BJ (cell line): ENCODE measurements around the gene LINGO4. TPM values are rescaled to one million over a fixed set of nuclear protein-coding genes. Genes with fewer than 3 reads are reported as not detected.

ENCODE experiments used
- CTCF ChIA-PET: fragments of 350-600 bp; formaldehyde crosslinking; extraction: SDS; loops from one replicate; lab custom pipeline; 2021; ENCODE audit warnings: antibody characterized with exemption, inconsistent platforms; lab: Yijun Ruan, JAX
- POLR2A ChIA-PET: fragments of 300-600 bp; sonication (Branson Sonifier 250); formaldehyde crosslinking; extraction: SDS; loops from one replicate; lab custom pipeline; 2021; ENCODE audit warnings: antibody characterized with exemption; lab: Charles Lee
- DNase-seq: peaks from one replicate; pipeline ENCODE4 v3.0.0-alpha.2; 2011; ENCODE audit warnings: low read depth
- H3K27me3 ChIP-seq: 2 replicates; pipeline ENCODE4 v1.6.0; 2011; ENCODE audit warnings: low read length; ENCODE audit not compliant: control insufficient read depth, insufficient read depth
- H3K36me3 ChIP-seq: 2 replicates; pipeline ENCODE4 v1.5.1; 2011; ENCODE audit warnings: low read length; ENCODE audit not compliant: control insufficient read depth, insufficient read depth
- H3K4me3 ChIP-seq: 2 replicates; pipeline ENCODE4 v1.5.1; 2011; ENCODE audit warnings: low read depth, mild to moderate bottlenecking, control low read depth, low read length
- polyA plus RNA-seq: library from polyadenylated mRNA; depleted of rRNA; stranded (reverse); fragments of >200 nt; gene quantifications from 2 replicates; pipeline ENCODE4 v1.2.3, GENCODE V29; 2011; rRNA removed
- small RNA-seq: library from RNA; depleted of rRNA; stranded (forward); fragments of <200 nt; gene quantifications from one replicate; pipeline ENCODE3, GENCODE V24; 2012; ENCODE audit warnings: low replicate concordance, low read depth; ENCODE audit not compliant: insufficient read length
- TF ChIP-seq, protein P1 (sequence below): IDR thresholded peaks from 2 replicates; pipeline ENCODE4 v1.5.1; 2011; ENCODE audit warnings: low read depth, mild to moderate bottlenecking, control low read depth, inconsistent platforms, low read length, moderate library complexity; ENCODE audit not compliant: insufficient read depth

Gene LINGO4
- polyA plus RNA-seq, 1 experiment, result not detected

DNA sequence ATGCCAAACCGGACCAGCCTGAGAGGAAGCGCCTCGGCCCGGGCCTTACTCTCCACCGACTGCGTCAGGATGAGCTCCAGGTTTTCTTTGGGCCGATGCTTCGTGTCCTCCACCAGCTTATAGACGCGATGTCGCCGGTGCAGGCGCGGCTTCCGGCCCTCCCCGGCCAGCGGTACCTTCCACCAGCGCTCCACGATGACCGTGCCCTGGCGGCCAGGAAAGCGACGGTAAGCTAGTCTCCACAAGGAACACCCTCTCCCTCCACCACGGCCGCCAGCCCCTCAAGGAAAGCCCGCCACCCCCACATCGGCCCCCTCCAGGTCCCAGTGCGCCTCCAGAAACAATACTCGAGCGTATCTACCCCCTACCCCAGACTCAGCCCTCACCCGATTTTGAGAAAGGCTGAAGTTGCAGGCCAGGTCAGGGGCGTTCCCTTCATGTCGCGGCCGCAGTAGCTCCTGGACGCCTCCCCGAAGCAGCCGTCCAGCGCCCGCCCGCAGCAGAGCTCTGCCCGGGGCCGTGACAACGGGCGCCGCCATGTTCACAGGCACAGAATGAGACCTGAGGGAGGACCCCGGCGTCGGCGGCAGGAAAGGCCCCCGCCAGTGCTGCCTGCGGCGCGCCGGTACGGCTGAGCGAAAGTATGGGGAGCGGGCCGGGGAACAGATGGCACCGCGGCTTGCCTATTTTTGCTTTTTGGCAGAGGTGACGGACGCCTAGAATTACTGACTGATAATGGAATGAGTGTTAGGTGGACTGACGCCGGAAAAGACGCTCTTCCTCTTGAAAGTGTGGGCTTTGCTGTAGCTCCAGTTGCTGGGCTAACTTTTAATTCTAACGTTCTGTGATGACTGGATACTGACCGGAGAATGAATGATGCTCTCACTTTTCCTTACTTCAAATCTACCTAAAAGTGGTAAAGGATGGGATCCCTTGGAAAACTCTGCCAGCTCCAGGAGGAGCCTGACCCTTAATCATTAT is 42.0 kb downstream of the LINGO4 start, which contains the start of gene MRPL9:
MRPL9 (minus strand) TSS at position 556 of the 981 bp plus-strand sequence; CDS start at position 539, 17 bp downstream.
- DNase-seq, result peak; percentile 23
- CTCF ChIA-PET, result interaction anchor here (0.6 to 1.9 kb wide), 3 partner anchors 11 to 74 kb away, joined by 3 to 6 read pairs (median 5); no protein-coding TSS in a partner anchor

DNA sequence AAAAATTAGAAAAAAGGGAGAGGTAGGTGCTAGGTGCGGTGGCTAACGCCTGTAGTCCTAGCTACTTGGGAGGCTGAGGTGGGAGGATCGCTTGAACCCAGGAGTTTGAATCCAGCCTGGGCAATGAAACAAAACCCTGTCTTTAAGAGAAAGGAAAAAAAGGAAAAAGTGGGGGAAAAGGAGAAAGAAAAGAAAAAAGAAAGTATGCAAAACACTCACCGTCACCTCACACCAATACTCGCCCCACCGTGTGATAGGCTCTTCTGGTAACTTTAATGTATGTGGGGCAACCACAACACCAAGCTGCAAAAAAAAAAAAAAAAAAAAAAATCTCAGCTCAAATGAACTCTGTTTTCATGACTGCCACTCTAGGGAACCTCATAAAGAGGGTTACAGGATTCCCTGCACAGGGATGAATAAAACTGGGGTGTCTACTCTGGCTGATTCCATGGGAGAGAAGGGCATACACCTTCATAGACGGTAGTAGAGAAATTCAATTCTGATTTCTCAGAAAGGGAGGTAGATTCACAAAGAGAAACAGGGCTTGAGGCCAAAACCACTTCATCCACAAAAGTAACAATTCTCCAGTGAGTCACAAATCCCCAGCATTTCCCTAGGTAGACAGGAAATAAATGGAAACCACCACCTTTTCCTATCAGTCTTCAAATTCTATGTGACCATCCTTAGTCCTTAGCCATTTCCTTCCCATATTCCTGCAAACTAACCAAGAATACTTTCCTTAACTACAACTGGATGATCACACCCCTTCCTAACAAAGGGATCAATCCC is 44.4 kb downstream of the LINGO4 start:
- no peak for DNase-seq
- TF ChIP-seq, protein P1, sequence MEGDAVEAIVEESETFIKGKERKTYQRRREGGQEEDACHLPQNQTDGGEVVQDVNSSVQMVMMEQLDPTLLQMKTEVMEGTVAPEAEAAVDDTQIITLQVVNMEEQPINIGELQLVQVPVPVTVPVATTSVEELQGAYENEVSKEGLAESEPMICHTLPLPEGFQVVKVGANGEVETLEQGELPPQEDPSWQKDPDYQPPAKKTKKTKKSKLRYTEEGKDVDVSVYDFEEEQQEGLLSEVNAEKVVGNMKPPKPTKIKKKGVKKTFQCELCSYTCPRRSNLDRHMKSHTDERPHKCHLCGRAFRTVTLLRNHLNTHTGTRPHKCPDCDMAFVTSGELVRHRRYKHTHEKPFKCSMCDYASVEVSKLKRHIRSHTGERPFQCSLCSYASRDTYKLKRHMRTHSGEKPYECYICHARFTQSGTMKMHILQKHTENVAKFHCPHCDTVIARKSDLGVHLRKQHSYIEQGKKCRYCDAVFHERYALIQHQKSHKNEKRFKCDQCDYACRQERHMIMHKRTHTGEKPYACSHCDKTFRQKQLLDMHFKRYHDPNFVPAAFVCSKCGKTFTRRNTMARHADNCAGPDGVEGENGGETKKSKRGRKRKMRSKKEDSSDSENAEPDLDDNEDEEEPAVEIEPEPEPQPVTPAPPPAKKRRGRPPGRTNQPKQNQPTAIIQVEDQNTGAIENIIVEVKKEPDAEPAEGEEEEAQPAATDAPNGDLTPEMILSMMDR, result no peak
- Histone ChIP-seq H3K36me3 (peaks cover 7% of the 10 kb centered on the region), H3K4me3 (no peak overlapping the region), H3K27me3 (no peaks in the 10 kb centered on the region)
- POLR2A ChIA-PET, result no interaction called here
- CTCF ChIA-PET, result interaction anchor here (1.0 kb wide), 1 partner anchor 226 kb away, joined by 3 read pairs; no protein-coding TSS in a partner anchor

More for the DNA sequence above, 42.0 kb downstream of the LINGO4 start, which contains the start of gene MRPL9:
- TF ChIP-seq, protein P1, result no peak
- Histone ChIP-seq H3K36me3 (peaks cover 7% of the 10 kb centered on the region), H3K4me3 (peak within 1 kb of the TSS; percentile 89), H3K27me3 (no peaks in the 10 kb centered on the region)
- POLR2A ChIA-PET, result interaction anchor here (0.6 kb wide), 1 partner anchor 436 kb away, joined by 3 read pairs; the partner anchor contains the start of gene PI4KB

- peaks cover 7% of the 10 kb centered on the region for H3K36me3 ChIP-seq
- no peak for DNase-seq
- POLR2A ChIA-PET, result interaction anchor here (0.6 kb wide), 1 partner anchor 343 kb away, joined by 19 read pairs; no protein-coding TSS in a partner anchor
- CTCF ChIA-PET, result no interaction called here
- TF ChIP-seq, protein P1, result no peak
- H3K4me3 ChIP-seq, result no peak overlapping the region
- H3K27me3 ChIP-seq, result no peaks in the 10 kb centered on the region
These were observed 46.0 kb downstream of the LINGO4 start for GRCh38 chr1:151759241-151759640.

DNA sequence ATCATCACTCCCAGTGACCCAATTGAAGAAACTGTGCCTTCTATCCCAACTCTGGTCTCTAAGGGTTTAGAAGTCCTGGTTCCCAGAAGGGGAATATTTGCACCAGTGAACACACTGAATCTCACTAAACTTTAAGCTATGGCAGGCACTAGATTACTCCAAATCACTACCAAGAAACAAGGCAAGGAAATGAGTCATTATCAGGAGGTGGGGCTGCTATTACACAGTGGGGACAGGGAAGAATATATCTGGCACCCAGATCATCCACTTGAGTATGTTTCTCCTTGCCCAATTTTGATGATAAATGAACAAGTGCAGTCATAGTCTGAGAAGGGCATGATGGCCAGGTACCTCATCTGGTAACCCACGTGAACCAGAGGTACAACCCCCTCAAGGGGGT is 48.9 kb downstream of the LINGO4 start:
- H3K36me3 ChIP-seq, result peaks cover 1% of the 10 kb centered on the region; the same call in 1 of the 2 replicates
- DNase-seq, result no peak
- CTCF ChIA-PET, result interaction anchor here (0.6 kb wide), 1 partner anchor 18 kb away, joined by 3 read pairs; no protein-coding TSS in a partner anchor

More for the DNA sequence above, 48.9 kb downstream of the LINGO4 start:
- no peaks in the 10 kb centered on the region for H3K27me3 ChIP-seq
- POLR2A ChIA-PET, result no interaction called here
- no peak overlapping the region for H3K4me3 ChIP-seq
- TF ChIP-seq, protein P1, result no peak

Small RNA genes within 50 kb of the gene (small RNA-seq; reads per million reads assigned to genes)
- gene RF00019, result not detected

Other genes with a start within 250 kb of the LINGO4 start
- gene SNX27, start 193.4 kb downstream of the LINGO4 start, polyA plus RNA-seq, result 7.0 and 10.4 TPM in 2 replicates
- not detected in 2 replicates for gene CELF3, start 88.6 kb downstream of the LINGO4 start, polyA plus RNA-seq
- not detected in 2 replicates for gene RIIAD1, start 83.9 kb downstream of the LINGO4 start, polyA plus RNA-seq
- gene MRPL9, start 41.9 kb downstream of the LINGO4 start, polyA plus RNA-seq, result 89.6 and 105 TPM in 2 replicates
- gene TDRKH, start 14.9 kb downstream of the LINGO4 start, polyA plus RNA-seq, result 1.1 and 1.6 TPM in 2 replicates
- gene RORC, start 26.4 kb upstream of the LINGO4 start, polyA plus RNA-seq, result not detected in 2 replicates
- gene C2CD4D, start 34.4 kb upstream of the LINGO4 start, polyA plus RNA-seq, result not detected in 2 replicates
- gene THEM5, start 48.3 kb upstream of the LINGO4 start, polyA plus RNA-seq, result not detected in 2 replicates
- 11.7 and 17.2 TPM in 2 replicates for gene THEM4, start 104.1 kb upstream of the LINGO4 start, polyA plus RNA-seq
- gene S100A10, start 188.4 kb upstream of the LINGO4 start, polyA plus RNA-seq, result 40.3 and 88.4 TPM in 2 replicates
- 1,269 and 1,278 TPM in 2 replicates for gene S100A11, start 231.6 kb upstream of the LINGO4 start, polyA plus RNA-seq